Dedifferentiated amniotic fluid mesenchymal stem cell (primary cell): ENCODE measurements around the gene TBC1D4.
"Not testable (repeated sequence)": the region's sequence is repeated elsewhere in the genome, so short reads cannot be mapped to it uniquely, and the experiment has no call there.

Experiments used
- DNase-seq: peaks from one replicate; pipeline ENCODE4 v3.0.0-alpha.2; 2016; ENCODE audit errors: extremely low spot score

TBC1D4 gene

GRCh38 chr13:75324413-75324940 is 157.5 kb downstream of the TBC1D4 start:
- no peak for DNase-seq

DNA sequence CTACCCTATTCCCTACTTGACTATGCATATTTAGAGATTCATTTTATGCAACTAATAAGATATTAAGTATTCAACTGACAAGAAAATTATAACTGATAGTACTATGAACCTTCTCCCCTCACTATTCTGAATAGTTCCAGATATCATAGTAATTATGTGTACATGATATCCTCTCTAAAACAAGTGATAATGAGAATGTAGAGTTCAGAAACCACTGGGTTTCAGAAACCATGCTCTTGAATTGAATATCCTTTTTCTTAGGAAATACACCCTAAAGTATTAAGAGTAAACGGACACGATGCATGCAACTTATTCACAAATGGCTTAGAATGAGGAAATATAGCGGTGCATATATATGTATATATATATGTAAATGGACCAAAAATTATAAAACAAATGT is 160.9 kb downstream of the TBC1D4 start:
- no peak for DNase-seq

DNA sequence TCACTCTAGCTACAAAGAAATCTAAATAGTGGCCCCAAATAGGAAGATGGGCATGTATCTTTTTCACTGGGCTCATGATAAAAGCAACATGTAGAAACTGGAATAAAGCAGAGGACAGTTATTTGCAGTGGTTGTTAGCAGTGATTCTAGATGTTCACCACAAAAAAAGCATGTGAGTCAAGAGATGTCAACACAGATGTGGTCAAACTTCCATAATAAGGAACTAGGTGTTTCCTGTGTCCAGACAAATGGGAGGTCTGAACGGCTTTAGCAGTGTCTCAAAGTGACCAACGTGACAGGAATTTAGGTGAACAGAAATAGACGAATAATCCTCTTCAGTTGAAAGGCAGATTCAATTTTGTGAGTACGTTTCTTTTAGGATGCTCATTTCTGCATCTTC is 162.7 kb downstream of the TBC1D4 start:
- no peak for DNase-seq

GRCh38 chr13:75318138-75318833 is 163.7 kb downstream of the TBC1D4 start:
- no peak for DNase-seq

DNA sequence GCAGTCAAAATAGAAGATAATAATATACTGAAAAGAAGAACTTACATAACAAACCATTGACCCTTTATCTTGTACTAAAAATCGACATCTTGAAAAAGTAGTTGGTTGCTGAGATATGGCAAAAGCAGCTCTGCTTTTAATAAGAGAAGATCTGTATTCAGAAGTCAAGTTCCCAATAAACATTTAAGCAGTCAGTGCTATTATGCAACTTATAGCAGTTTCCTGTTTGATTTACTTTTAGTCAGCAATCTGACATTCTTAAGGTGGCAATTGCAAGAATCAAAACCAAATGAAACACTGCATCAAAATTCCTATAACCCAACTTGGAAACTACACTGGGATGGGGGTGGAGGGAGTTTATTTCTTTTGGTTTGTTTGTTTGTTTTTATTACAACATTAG is 165.5 kb downstream of the TBC1D4 start:
- DNase-seq, result no peak

DNA sequence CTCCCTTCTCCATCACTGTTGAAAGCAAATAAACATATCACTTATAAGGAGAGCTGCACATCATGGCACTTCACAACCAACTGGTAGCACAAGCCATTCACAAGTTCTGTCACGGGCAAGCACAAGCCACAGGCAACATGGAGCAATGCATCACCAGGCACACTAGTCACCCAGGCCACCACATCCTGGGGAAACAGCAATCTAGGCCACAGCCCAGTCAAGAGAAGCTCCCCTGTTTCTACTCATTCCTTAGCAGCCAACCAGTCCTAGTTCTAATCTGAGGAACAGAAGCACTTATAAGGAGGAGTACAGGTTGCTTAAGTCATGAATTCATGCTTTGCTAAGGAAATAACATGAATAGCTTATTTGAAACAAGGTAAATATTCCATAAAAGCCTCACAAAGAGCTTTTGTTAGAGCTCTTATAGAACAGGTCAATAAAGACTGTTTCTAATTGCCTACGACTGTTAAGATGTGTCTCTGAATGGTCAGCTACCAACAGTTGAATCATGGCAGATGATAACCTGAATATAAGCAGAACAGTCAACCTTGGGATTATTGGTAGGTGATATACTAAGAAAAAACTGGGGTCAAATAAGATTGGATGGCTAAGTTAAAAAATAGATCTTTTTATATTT is 169.0 kb downstream of the TBC1D4 start:
- no peak for DNase-seq

- no peak for DNase-seq
Observed at GRCh38 chr13:75309981-75310580, 171.9 kb downstream of the TBC1D4 start.

- DNase-seq, result no peak
Observed at GRCh38 chr13:75308222-75308621, 173.7 kb downstream of the TBC1D4 start.

DNA sequence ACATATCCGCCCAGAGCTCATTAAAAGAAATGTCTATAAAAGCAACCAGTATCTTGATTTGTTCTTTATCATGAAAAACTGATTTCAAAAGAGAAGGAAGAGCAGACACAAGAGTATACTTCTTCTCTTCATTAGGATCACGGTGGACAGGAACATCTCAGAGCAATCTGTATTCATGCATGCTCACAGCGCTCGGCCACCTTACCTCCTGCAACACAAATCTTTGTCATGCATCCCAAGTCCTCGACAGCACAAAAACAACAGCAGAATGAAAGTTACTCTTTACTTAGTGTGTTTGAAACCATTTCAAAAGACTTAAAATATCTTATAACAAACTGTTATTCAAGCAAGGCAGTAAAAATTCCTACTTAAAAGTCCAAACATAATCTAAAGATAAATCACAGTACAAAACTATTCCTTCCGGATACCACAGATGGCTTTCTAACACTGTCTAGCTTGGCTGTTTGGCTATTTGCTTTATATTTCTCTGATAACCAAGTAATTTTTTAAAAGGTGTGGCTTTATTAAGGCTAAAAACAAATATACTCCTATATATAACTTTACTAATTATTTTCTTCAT is 174.5 kb downstream of the TBC1D4 start:
- no peak for DNase-seq

DNA sequence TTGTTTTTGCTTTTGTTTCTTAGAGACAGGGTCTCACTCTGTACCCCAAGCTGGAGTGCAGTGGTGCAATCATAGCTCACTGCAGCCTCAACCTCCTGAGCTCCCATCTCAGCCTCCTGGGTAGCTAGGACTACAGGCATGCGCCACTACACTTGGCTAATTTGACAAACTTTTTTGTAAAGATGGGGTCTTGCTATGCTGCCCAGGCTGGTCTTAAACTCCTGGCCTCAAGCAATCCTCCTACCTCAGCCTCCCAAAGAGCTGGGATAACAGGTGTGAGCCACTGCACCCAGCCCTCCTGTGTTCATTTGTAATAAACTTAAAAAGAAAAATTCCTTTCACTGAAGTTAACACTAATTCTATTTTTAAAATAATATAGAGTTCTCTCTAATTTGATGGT is 175.0 kb downstream of the TBC1D4 start:
- DNase-seq, result not testable (repeated sequence)

- DNase-seq, result no peak
Observed at GRCh38 chr13:75305059-75305458, 176.9 kb downstream of the TBC1D4 start.

DNA sequence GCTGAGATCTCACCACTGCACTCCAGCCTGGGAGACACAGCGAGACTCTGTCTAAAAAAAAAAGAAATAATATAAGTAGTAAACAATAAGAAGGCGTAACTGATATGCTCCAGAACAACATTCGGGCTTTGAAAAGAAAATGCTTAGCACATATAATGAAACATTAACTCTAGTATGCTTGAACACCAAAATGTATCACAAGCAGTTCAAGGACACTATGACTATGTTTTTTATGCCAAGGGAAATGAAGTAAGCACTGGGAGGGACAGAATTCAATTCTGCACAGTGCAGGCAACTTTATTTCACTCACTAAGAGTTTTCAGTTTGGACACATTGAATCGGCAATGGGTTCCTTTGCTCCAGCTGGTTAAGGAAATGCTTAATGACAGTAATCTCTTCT is 178.7 kb downstream of the TBC1D4 start:
- DNase-seq, result no peak

DNA sequence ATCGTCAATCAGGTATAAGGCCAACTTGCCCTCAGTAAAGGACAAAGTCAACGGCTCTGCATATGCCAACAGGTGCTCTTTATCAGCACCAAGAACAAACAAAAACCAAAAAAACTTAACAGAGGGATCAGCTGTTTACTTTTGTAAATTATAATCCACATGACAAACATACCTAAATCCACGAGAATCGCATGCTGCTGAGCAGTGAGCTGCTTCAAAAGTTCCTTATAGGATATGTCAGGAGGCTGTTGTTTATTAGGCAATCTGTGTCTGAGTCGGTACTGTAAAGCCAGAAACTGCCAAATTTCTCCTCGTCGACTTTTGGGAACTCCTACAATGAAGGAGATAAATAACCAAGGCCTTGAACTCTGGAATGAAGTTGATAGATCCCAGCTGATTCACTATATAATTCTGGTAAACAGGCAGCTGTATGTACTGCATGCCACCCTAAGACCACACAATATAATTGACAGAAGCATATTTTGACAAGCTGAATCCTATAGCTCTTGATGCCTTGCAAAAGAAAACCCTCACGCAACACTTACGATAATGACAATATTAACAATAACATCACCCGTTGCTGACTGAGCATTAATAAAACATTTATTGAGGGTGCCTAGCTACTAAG is 179.8 kb downstream of the TBC1D4 start:
- DNase-seq, result no peak

- no peak for DNase-seq
Observed at GRCh38 chr13:75299913-75300862, 181.8 kb downstream of the TBC1D4 start.

- no peak for DNase-seq
Observed at GRCh38 chr13:75299246-75299645, 182.7 kb downstream of the TBC1D4 start.

DNA sequence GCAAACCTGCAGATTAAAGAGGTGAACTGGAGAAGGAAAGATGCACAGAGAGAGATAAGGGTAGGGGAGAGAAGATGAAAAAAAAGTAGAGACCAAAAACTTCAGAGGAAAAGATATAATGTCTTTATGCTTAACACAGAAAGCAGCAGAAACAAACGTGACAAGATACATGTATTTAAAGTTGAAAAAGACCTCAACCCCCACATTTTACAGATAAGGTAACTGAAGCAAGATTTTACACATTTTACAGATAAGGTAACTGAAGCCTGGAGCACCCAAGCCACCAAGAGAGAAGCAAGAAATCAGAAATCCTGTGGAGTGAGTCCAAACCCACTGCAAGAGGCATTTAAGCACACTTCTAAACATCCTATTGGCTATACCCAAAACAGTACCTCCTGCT is 185.3 kb downstream of the TBC1D4 start:
- DNase-seq, result no peak

GRCh38 chr13:75295201-75295600 is 186.8 kb downstream of the TBC1D4 start:
- DNase-seq, result no peak

GRCh38 chr13:75294110-75294509 is 187.9 kb downstream of the TBC1D4 start:
- no peak for DNase-seq

- no peak for DNase-seq
Observed at GRCh38 chr13:75285310-75285709, 196.7 kb downstream of the TBC1D4 start.

GRCh38 chr13:75279834-75280369 is 202.1 kb downstream of the TBC1D4 start:
- no peak for DNase-seq

DNA sequence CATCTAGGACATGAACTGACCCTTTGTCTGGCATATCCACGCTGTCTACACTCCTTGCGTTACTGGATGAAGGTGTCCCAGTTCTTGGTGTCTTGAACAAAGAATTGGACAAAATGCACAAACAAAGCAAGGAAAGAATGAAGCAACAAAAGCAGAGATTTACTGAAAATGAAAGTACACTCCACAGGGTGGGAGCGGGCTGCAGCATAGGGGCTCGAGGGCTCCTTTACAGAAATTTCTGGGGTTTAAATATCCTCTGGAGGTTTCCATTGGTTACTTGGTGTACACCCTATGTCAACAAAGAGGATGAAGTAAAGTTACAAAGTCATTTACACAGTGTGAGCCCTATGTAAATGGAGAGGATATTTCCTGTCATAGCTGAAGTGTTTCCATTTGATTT is 208.3 kb downstream of the TBC1D4 start:
- not testable (repeated sequence) for DNase-seq
